Activated CD4-positive, CD25-positive, alpha-beta regulatory T cell treated with anti-CD3 and anti-CD28 coated beads, Interleukin-2, amount 50 U/mL, for 24 hours (primary cell): Measurements from ENCODE around the gene ERBB4.
"Not testable (repeated sequence)": the region's sequence is repeated elsewhere in the genome, so short reads cannot be mapped to it uniquely, and the experiment has no call there.

Source experiments
- ATAC-seq, 2 donors: fragments of 150-1000 bp; cut with Tn5 transposase; one replicate each; pipeline ENCODE4 v1.10.0; 2021; ENCODE audit warnings: mild to moderate bottlenecking in 1 of 2, moderate library complexity in 1 of 2

The ERBB4 gene

GRCh38 chr2:212042562-212042961 is 496.0 kb downstream of the ERBB4 start:
- no peak for ATAC-seq

GRCh38 chr2:212037062-212037461 is 501.5 kb downstream of the ERBB4 start:
- no peak for ATAC-seq

- ATAC-seq: no peak
Observed at GRCh38 chr2:212034841-212035585, 503.6 kb downstream of the ERBB4 start.

GRCh38 chr2:212033888-212034287 is 504.7 kb downstream of the ERBB4 start:
- ATAC-seq: no peak

- ATAC-seq: no peak
Observed at GRCh38 chr2:212032536-212033219, 505.9 kb downstream of the ERBB4 start.

GRCh38 chr2:212032032-212032431 is 506.6 kb downstream of the ERBB4 start:
- ATAC-seq: no peak

GRCh38 chr2:212030709-212031108 is 507.9 kb downstream of the ERBB4 start:
- ATAC-seq: no peak

- no peak for ATAC-seq
Observed at GRCh38 chr2:212028798-212029394, 509.7 kb downstream of the ERBB4 start.

GRCh38 chr2:212027681-212028628 is 510.6 kb downstream of the ERBB4 start:
- no peak for ATAC-seq

GRCh38 chr2:212024040-212024439 is 514.6 kb downstream of the ERBB4 start:
- ATAC-seq: no peak

GRCh38 chr2:212022966-212023365 is 515.6 kb downstream of the ERBB4 start:
- no peak for ATAC-seq

- ATAC-seq: no peak
Observed at GRCh38 chr2:212021947-212022346, 516.7 kb downstream of the ERBB4 start.

GRCh38 chr2:212015588-212015987 is 523.0 kb downstream of the ERBB4 start:
- ATAC-seq: no peak

GRCh38 chr2:212013626-212014025 is 525.0 kb downstream of the ERBB4 start:
- ATAC-seq: no peak

- ATAC-seq: not testable (repeated sequence)
Observed at GRCh38 chr2:212010305-212010704, 528.3 kb downstream of the ERBB4 start.

- ATAC-seq: no peak
Observed at GRCh38 chr2:212007972-212008371, 530.6 kb downstream of the ERBB4 start.

GRCh38 chr2:212005085-212005671 is 533.4 kb downstream of the ERBB4 start:
- ATAC-seq: no peak

- ATAC-seq: no peak
Observed at GRCh38 chr2:212001325-212001724, 537.3 kb downstream of the ERBB4 start.

GRCh38 chr2:211996857-211997256 is 541.7 kb downstream of the ERBB4 start:
- no peak for ATAC-seq

GRCh38 chr2:211994806-211995205 is 543.8 kb downstream of the ERBB4 start:
- no peak for ATAC-seq

- ATAC-seq: no peak
Observed at GRCh38 chr2:211990335-211990734, 548.3 kb downstream of the ERBB4 start.

- no peak for ATAC-seq
Observed at GRCh38 chr2:211986313-211986712, 552.3 kb downstream of the ERBB4 start.
